ENCODE measurements around the gene SLC7A14. TPM values are rescaled to one million over a fixed set of nuclear protein-coding genes. Genes with fewer than 3 reads are reported as not detected.

SLC7A14 gene
- total RNA-seq, 1 experiment from 2014 or later, result not detected

DNA sequence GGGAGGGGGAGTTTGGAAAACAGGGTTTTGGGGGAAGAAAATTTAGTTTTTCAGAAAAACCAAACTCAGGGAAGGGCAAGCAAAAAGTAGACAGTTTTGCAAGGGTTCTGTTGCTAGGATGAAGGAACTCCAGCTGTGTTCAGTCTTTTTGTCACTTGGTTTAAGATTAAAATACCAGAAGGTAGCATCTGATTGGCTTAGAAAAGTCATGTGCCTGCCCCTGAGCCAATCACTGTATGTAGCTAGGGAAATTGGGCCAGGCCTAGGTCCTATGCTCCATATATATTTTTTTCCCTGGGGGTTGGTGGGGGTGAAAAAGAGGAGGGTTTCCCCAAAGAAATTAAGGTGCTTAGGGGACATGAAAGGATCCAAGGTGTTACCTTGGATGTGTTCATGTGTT lies 142.9 kb downstream of the SLC7A14 start:
- no peak for ATAC-seq
- Histone ChIP-seq H3K4me3 (replicated peaks in 1 of 2; ENCODE audit: low read depth in 1 of 2, low read length in 2 of 2) (no peak overlapping the region), H3K9me3 (ENCODE audit: control insufficient read depth in 1 of 2, insufficient read depth in 1 of 2, low read depth in 1 of 2, low read length in 2 of 2) (no peaks in the 10 kb centered on the region), H3K27ac (ENCODE audit: low read depth, low read length) (no peak overlapping the region), H2AFZ (ENCODE audit: low read depth, low read length, poor library complexity, severe bottlenecking) (no peak overlapping the region), H3K36me3 (ENCODE audit: control insufficient read depth in 1 of 2, insufficient read depth in 2 of 2, low read length in 2 of 2) (no peaks in the 10 kb centered on the region), H3K9me2 (ENCODE audit: insufficient read depth) (no peaks in the 10 kb centered on the region), H3K4me1 (ENCODE audit: control insufficient read depth in 1 of 2, insufficient read depth in 2 of 2, low read length in 2 of 2) (no peaks in the 10 kb centered on the region), H3K27me3 (ENCODE audit: insufficient read depth, low read length) (no peaks in the 10 kb centered on the region), H4K20me1 (ENCODE audit: insufficient read depth) (no peaks in the 10 kb centered on the region), H3K4me2 (ENCODE audit: low read length) (no peak overlapping the region), H3K79me2 (ENCODE audit: insufficient read depth, low read length) (no peaks in the 10 kb centered on the region), H3K9ac (ENCODE audit: low read length) (no peak overlapping the region)
- RAD21 ChIA-PET (ENCODE audit: low non-redundant PET in 1 of 2, low total read pairs in 2 of 2, uncharacterized antibody in 2 of 2, unreplicated experiment in 2 of 2), result no interaction called here
- CTCF ChIA-PET, result interaction anchor here (0.7 kb wide), 1 partner anchor 44 kb away, joined by 3 read pairs; no protein-coding TSS in a partner anchor
- intact Hi-C loops (cut with micrococcal nuclease), result no loop called here
- BruUV-seq (replicated peaks), result no TSS peak
- POLR2A ChIA-PET, result no interaction called here
- TF ChIP-seq FOSL1 (IDR thresholded peaks at IDR 0.05; ENCODE audit: low read depth), result no peak
- no peak for TF ChIP-seq EZH2 (IDR thresholded peaks at IDR 0.05)
- TF ChIP-seq JUND (IDR thresholded peaks at IDR 0.05), result no peak
- TF ChIP-seq SIN3A (IDR thresholded peaks at IDR 0.05; ENCODE audit: low read depth), result no peak
- no peak for TF ChIP-seq ELF1 (IDR thresholded peaks at IDR 0.05; ENCODE audit: borderline replicate concordance, low read depth)
- no peak for TF ChIP-seq EZH2phosphoT487 (IDR thresholded peaks at IDR 0.05; ENCODE audit: borderline replicate concordance)
- TF ChIP-seq, protein P1, sequence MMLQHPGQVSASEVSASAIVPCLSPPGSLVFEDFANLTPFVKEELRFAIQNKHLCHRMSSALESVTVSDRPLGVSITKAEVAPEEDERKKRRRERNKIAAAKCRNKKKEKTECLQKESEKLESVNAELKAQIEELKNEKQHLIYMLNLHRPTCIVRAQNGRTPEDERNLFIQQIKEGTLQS (IDR thresholded peaks at IDR 0.05), result no peak
- TF ChIP-seq SRF (IDR thresholded peaks at IDR 0.05; ENCODE audit: low read depth), result no peak
- TF ChIP-seq, protein P2, sequence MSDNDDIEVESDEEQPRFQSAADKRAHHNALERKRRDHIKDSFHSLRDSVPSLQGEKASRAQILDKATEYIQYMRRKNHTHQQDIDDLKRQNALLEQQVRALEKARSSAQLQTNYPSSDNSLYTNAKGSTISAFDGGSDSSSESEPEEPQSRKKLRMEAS (IDR thresholded peaks at IDR 0.05), result no peak
- no peak for TF ChIP-seq POLR2A (IDR thresholded peaks at IDR 0.05; ENCODE audit: borderline replicate concordance, extremely low read depth, insufficient read depth, insufficient read length)
- TF ChIP-seq, protein P3, sequence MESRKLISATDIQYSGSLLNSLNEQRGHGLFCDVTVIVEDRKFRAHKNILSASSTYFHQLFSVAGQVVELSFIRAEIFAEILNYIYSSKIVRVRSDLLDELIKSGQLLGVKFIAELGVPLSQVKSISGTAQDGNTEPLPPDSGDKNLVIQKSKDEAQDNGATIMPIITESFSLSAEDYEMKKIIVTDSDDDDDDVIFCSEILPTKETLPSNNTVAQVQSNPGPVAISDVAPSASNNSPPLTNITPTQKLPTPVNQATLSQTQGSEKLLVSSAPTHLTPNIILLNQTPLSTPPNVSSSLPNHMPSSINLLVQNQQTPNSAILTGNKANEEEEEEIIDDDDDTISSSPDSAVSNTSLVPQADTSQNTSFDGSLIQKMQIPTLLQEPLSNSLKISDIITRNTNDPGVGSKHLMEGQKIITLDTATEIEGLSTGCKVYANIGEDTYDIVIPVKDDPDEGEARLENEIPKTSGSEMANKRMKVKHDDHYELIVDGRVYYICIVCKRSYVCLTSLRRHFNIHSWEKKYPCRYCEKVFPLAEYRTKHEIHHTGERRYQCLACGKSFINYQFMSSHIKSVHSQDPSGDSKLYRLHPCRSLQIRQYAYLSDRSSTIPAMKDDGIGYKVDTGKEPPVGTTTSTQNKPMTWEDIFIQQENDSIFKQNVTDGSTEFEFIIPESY (IDR thresholded peaks at IDR 0.05; ENCODE audit: extremely low read depth, insufficient replicate concordance, low read length), result no peak
- DNase-seq (ENCODE audit: low read depth, low spot score), result no peak
